ENCODE measurements around the gene RPP21. TPM values are rescaled to one million over a fixed set of nuclear protein-coding genes. Genes with fewer than 3 reads are reported as not detected.

Gene RPP21
- total RNA-seq, 1 experiment from 2014 or later: 64.0 TPM

GRCh38 chr6:30325150-30325872 is 19.6 kb upstream of the RPP21 start:
- Mint-ChIP-seq H3K36me3 (ENCODE audit: insufficient read depth in 1 of 3, low read depth in 3 of 3) (peaks cover 14 to 22% (median 16%) of the 10 kb centered on the region in 3 experiments; a peak in 6 of 7 replicates), H3K9me3 (no peaks in the 10 kb centered on the region; a peak in 1 of 5 replicates), H3K27me3 (ENCODE audit: low read depth) (no peaks in the 10 kb centered on the region), H3K4me3 (peak overlapping the region; percentile 92 to 97), H3K4me1 (peaks cover 54 to 58% of the 10 kb centered on the region in 2 experiments), H3K27ac (peak overlapping the region; percentile 99 to 100 (median 99))
- H2BK15ac ChIP-seq (ENCODE audit: low read depth, low read length): no peak overlapping the region
- H4K8ac ChIP-seq (replicated peaks; ENCODE audit: insufficient read length, low read depth, low read length): peak overlapping the region; percentile 24
- H2BK20ac ChIP-seq (ENCODE audit: low read depth, low read length, poor library complexity, severe bottlenecking): no peak overlapping the region
- H3K23ac ChIP-seq (ENCODE audit: insufficient read length, low read depth, low read length): no peak overlapping the region
- H2AK5ac ChIP-seq (ENCODE audit: insufficient read length, low read length): no peak overlapping the region
- no peak for DNase-seq
- no peaks in the 10 kb centered on the region for H4K20me1 ChIP-seq (ENCODE audit: control insufficient read depth, insufficient read depth, insufficient read length)
- H3K9me3 ChIP-seq (ENCODE audit: control insufficient read depth, low read depth, low read length): no peaks in the 10 kb centered on the region
- no peak overlapping the region for H3K14ac ChIP-seq (ENCODE audit: insufficient read depth, low read length)
- no peaks in the 10 kb centered on the region for H3K27me3 ChIP-seq (ENCODE audit: insufficient read depth, low read length)
- H3K4ac ChIP-seq (ENCODE audit: low read depth, low read length): no peak overlapping the region
- WGBS (ENCODE audit: extremely low coverage, insufficient read length, low lambda C conversion rate): no CpG with 5 or more reads among the region's 10 CpGs
- H3K4me1 ChIP-seq (ENCODE audit: insufficient read depth, low read length): peaks cover 6% of the 10 kb centered on the region; the same call in 1 of the 2 replicates
- no peak overlapping the region for H2BK5ac ChIP-seq (ENCODE audit: insufficient read length, low read length)
- no peak overlapping the region for H2AFZ ChIP-seq (ENCODE audit: low read length)
- H3K27ac ChIP-seq (ENCODE audit: insufficient read length, low read depth, low read length): peak overlapping the region; percentile 87
- H3K23me2 ChIP-seq (ENCODE audit: insufficient read length, low read depth, low read length, poor library complexity, severe bottlenecking): peaks cover 14% of the 10 kb centered on the region
- peaks cover 33% of the 10 kb centered on the region; the same call in 1 of the 2 replicates for H3K79me2 ChIP-seq (ENCODE audit: insufficient read depth, low read length)
- H3K4me2 ChIP-seq (ENCODE audit: insufficient read depth, insufficient read length, low read length): peak overlapping the region; percentile 85
- no peak overlapping the region for H4K5ac ChIP-seq (ENCODE audit: insufficient read length, low read depth, low read length)
- no peak overlapping the region for H4K91ac ChIP-seq (ENCODE audit: insufficient read length, low read depth, low read length)
- no peak overlapping the region for H3K56ac ChIP-seq (ENCODE audit: insufficient read length, low read depth, low read length)
- H2BK12ac ChIP-seq (ENCODE audit: insufficient read length, low read depth, low read length): no peak overlapping the region
- no peak overlapping the region for H3T11ph ChIP-seq (ENCODE audit: low read length)
- H3K9ac ChIP-seq (ENCODE audit: extremely low read depth, insufficient read length, low read length): peak overlapping the region; percentile 11
- H3K79me1 ChIP-seq (ENCODE audit: insufficient read depth, low read depth, low read length, poor library complexity, severe bottlenecking): no peaks in the 10 kb centered on the region
- H3K18ac ChIP-seq (ENCODE audit: insufficient read length, low read depth, low read length): no peak overlapping the region
- TF ChIP-seq, protein P1, sequence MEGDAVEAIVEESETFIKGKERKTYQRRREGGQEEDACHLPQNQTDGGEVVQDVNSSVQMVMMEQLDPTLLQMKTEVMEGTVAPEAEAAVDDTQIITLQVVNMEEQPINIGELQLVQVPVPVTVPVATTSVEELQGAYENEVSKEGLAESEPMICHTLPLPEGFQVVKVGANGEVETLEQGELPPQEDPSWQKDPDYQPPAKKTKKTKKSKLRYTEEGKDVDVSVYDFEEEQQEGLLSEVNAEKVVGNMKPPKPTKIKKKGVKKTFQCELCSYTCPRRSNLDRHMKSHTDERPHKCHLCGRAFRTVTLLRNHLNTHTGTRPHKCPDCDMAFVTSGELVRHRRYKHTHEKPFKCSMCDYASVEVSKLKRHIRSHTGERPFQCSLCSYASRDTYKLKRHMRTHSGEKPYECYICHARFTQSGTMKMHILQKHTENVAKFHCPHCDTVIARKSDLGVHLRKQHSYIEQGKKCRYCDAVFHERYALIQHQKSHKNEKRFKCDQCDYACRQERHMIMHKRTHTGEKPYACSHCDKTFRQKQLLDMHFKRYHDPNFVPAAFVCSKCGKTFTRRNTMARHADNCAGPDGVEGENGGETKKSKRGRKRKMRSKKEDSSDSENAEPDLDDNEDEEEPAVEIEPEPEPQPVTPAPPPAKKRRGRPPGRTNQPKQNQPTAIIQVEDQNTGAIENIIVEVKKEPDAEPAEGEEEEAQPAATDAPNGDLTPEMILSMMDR (conservative IDR thresholded peaks at IDR 0.05): no peak
- no peak overlapping the region for H2BK120ac ChIP-seq (ENCODE audit: low read depth, low read length, poor library complexity, severe bottlenecking)
